OCI-LY7 (cell line): ENCODE results near the gene PFN1. TPM values are rescaled to one million over a fixed set of nuclear protein-coding genes. Genes with fewer than 3 reads are reported as not detected.

ENCODE experiments used
- BruUV-seq: library from RNA; stranded (reverse); fragments of 400-500 nt; replicated peaks from 2 replicates; lab custom pipeline; 2021; lab: Mats Ljungman, UMichigan
- CTCF ChIA-PET: fragments of 300-600 bp; sonication (Branson Sonifier 250); formaldehyde crosslinking; loops from one replicate; lab custom pipeline; 2022; ENCODE audit warnings: antibody characterized with exemption; ENCODE audit not compliant: unreplicated experiment; lab: Charles Lee
- POLR2A ChIA-PET: fragments of 300-600 bp; sonication (Branson Sonifier 250); formaldehyde crosslinking; loops from one replicate; lab custom pipeline; 2022; ENCODE audit warnings: antibody characterized with exemption; lab: Charles Lee
- DNase-seq: peaks from one replicate; pipeline ENCODE4 v3.0.0-alpha.2; 2015; ENCODE audit warnings: low spot score
- H2AFZ ChIP-seq: fragments of 200-600 bp; sonication (generic), shearing (Covaris generic); 2 replicates; pipeline ENCODE4 v1.6.1; 2014; ENCODE audit warnings: mild to moderate bottlenecking, antibody characterized with exemption, low read length, moderate library complexity
- H3K27ac ChIP-seq: fragments of 200-600 bp; sonication (generic); 2 replicates; pipeline ENCODE4 v1.5.1; 2014; ENCODE audit warnings: mixed run types, low read depth, mild to moderate bottlenecking, moderate library complexity, low read length, inconsistent platforms; ENCODE audit not compliant: poor library complexity, severe bottlenecking
- H3K36me3 ChIP-seq: fragments of 200-600 bp; sonication (generic); 2 replicates; pipeline ENCODE4 v1.6.1; 2014; ENCODE audit warnings: mild to moderate bottlenecking, antibody characterized with exemption, low read length, moderate library complexity, mixed read lengths; ENCODE audit not compliant: insufficient read depth
- H3K4me1 ChIP-seq: fragments of 200-600 bp; sonication (generic); 2 replicates; pipeline ENCODE4 v1.5.1; 2014; ENCODE audit warnings: mild to moderate bottlenecking, low read length; ENCODE audit not compliant: insufficient read depth, poor library complexity, severe bottlenecking
- H3K4me2 ChIP-seq: fragments of 200-600 bp; sonication (generic); 2 replicates; pipeline ENCODE4 v1.6.1; 2014; ENCODE audit warnings: mild to moderate bottlenecking, low read length
- H3K4me3 ChIP-seq: fragments of 200-600 bp; sonication (generic); 2 replicates; pipeline ENCODE4 v1.5.1; 2014; ENCODE audit warnings: mild to moderate bottlenecking, low read depth, low read length; ENCODE audit not compliant: poor library complexity, severe bottlenecking
- H3K79me2 ChIP-seq: fragments of 200-600 bp; sonication (generic); 2 replicates; pipeline ENCODE4 v1.6.1; 2016; ENCODE audit warnings: low read depth, mild to moderate bottlenecking, low read length, moderate library complexity, mixed read lengths; ENCODE audit not compliant: insufficient read depth
- H3K9me2 ChIP-seq: fragments of 200-600 bp; sonication (generic); 2 replicates; pipeline ENCODE4 v1.6.1; 2016; ENCODE audit warnings: mild to moderate bottlenecking, low read length, mixed read lengths; ENCODE audit not compliant: insufficient read depth
- H3K9me3 ChIP-seq: fragments of 200-600 bp; sonication (generic); 2 replicates; pipeline ENCODE4 v1.6.1; 2014; ENCODE audit warnings: mild to moderate bottlenecking, mixed run types, low read length, mixed read lengths
- H4K20me1 ChIP-seq: fragments of 200-600 bp; sonication (generic); 2 replicates; pipeline ENCODE4 v1.6.1; 2014; ENCODE audit warnings: mild to moderate bottlenecking, antibody characterized with exemption, low read length, moderate library complexity, mixed read lengths; ENCODE audit not compliant: insufficient read depth
- EZH2phosphoT487 ChIP-seq: fragments of 200-600 bp; sonication (generic); IDR thresholded peaks from 2 replicates; pipeline ENCODE4 v1.6.1; 2018; ENCODE audit warnings: low read depth, borderline replicate concordance, mild to moderate bottlenecking, mixed run types, antibody characterized with exemption, low read length, moderate library complexity, mixed read lengths
- intact Hi-C: fragments of 100-400 bp; cut with micrococcal nuclease; formaldehyde crosslinking; loops from one replicate; pipeline ENCODE4 v1.10.0; 2022; ENCODE audit not compliant: unreplicated experiment
- microRNA-seq: library from miRNA; unstranded; fragments of <30 nt; microRNA quantifications from one replicate; pipeline ENCODE4 v1.2.0, GENCODE V29; 2022; ENCODE audit warnings: borderline replicate concordance
- small RNA-seq: library from RNA; depleted of rRNA; stranded (forward); fragments of <200 nt; gene quantifications from one replicate; pipeline ENCODE3, GENCODE V24; 2014
- total RNA-seq, 2 experiments: library from RNA; depleted of rRNA in 1 of 2; stranded (reverse); fragments of >200 nt in 1 of 2; shearing (Covaris generic) in 1 of 2; gene quantifications; 2 replicates each; pipeline ENCODE4 v1.2.3, GENCODE V29; 2014 to 2022
- TF ChIP-seq, protein P1 (sequence below): fragments of 200-600 bp; sonication (generic); conservative IDR thresholded peaks from 2 replicates; pipeline ENCODE4 v1.5.1; 2014; ENCODE audit warnings: mild to moderate bottlenecking, antibody characterized with exemption, low read length, moderate library complexity, mixed read lengths

Gene PFN1
- total RNA-seq, 2 experiments from 2014 or later, result 1,053 TPM

DNA sequence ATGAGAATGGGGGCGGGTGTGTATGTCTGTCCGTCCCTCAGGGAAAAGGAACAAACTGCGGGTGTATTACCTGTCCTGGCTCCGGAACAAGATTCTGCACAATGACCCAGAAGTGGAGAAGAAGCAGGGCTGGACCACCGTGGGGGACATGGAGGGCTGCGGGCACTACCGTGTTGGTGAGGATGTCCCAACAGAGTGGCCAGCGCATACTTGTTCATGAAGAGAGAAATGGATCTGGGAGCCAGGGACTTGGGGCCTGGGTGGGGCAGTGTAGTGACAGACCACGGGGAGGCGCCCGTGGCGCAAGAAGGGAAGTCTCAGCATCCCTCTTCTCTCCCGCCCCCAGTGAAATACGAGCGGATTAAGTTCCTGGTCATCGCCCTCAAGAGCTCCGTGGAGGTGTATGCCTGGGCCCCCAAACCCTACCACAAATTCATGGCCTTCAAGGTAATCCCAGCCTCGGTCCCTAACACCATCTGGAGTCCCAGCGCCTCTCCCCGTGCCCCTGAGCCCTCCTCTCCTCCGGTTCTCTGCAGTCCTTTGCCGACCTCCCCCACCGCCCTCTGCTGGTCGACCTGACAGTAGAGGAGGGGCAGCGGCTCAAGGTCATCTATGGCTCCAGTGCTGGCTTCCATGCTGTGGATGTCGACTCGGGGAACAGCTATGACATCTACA is 52.5 kb downstream of the PFN1 start:
- no peaks in the 10 kb centered on the region for H3K9me3 ChIP-seq
- H3K79me2 ChIP-seq, result no peaks in the 10 kb centered on the region
- no peaks in the 10 kb centered on the region for H4K20me1 ChIP-seq
- H3K4me3 ChIP-seq, result no peak overlapping the region
- ChIA-PET CTCF (no interaction called here), POLR2A (no interaction called here)
- intact Hi-C loops, result no loop called here
- no peak overlapping the region for H3K4me2 ChIP-seq
- no peaks in the 10 kb centered on the region for H3K9me2 ChIP-seq
- TF ChIP-seq, protein P1, sequence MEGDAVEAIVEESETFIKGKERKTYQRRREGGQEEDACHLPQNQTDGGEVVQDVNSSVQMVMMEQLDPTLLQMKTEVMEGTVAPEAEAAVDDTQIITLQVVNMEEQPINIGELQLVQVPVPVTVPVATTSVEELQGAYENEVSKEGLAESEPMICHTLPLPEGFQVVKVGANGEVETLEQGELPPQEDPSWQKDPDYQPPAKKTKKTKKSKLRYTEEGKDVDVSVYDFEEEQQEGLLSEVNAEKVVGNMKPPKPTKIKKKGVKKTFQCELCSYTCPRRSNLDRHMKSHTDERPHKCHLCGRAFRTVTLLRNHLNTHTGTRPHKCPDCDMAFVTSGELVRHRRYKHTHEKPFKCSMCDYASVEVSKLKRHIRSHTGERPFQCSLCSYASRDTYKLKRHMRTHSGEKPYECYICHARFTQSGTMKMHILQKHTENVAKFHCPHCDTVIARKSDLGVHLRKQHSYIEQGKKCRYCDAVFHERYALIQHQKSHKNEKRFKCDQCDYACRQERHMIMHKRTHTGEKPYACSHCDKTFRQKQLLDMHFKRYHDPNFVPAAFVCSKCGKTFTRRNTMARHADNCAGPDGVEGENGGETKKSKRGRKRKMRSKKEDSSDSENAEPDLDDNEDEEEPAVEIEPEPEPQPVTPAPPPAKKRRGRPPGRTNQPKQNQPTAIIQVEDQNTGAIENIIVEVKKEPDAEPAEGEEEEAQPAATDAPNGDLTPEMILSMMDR, result 0 out of 2 replicates have a peak, but pooled peaks have one; percentile 34
- no peak for TF ChIP-seq EZH2phosphoT487
- TSS peak; percentile 72 for BruUV-seq
- no peak overlapping the region for H2AFZ ChIP-seq
- DNase-seq, result no peak
- no peak overlapping the region for H3K27ac ChIP-seq
- no peaks in the 10 kb centered on the region for H3K4me1 ChIP-seq
- peaks cover 36% of the 10 kb centered on the region; the same call in 1 of the 2 replicates for H3K36me3 ChIP-seq

Small RNA genes lying within 50 kb of the gene (microRNA-seq; reads per million reads assigned to microRNA genes)
- gene MIR6864, result not detected
- not detected for gene MIR6865

Small RNA genes lying within 50 kb of the gene (small RNA-seq; reads per million reads assigned to genes)
- not detected for gene MIR6864
- not detected for gene MIR6865

Other genes with a start within 250 kb of the PFN1 start
- gene PELP1, start 244.4 kb downstream of the PFN1 start, total RNA-seq (2014; rRNA removed; shearing (Covaris generic)), result 28.2 and 36.8 TPM in 2 replicates
- 104 and 113 TPM in 2 replicates for gene PELP1, start 244.4 kb downstream of the PFN1 start, total RNA-seq (2022)
- gene ARRB2, start 237.9 kb downstream of the PFN1 start, total RNA-seq (2014; rRNA removed; shearing (Covaris generic)), result 49.8 and 56.7 TPM in 2 replicates
- 84.9 and 96.1 TPM in 2 replicates for gene ARRB2, start 237.9 kb downstream of the PFN1 start, total RNA-seq (2022)
- gene MED11, start 217.1 kb downstream of the PFN1 start, total RNA-seq (2014; rRNA removed; shearing (Covaris generic)), result 35.3 and 35.9 TPM in 2 replicates
- 19.0 and 19.2 TPM in 2 replicates for gene MED11, start 217.1 kb downstream of the PFN1 start, total RNA-seq (2022)
- gene ZMYND15, start 208.7 kb downstream of the PFN1 start, total RNA-seq (2014; rRNA removed; shearing (Covaris generic)), result not detected in 2 replicates
- not detected in 2 replicates for gene ZMYND15, start 208.7 kb downstream of the PFN1 start, total RNA-seq (2022)
- not detected in 2 replicates for gene CXCL16, start 208.6 kb downstream of the PFN1 start, total RNA-seq (2014; rRNA removed; shearing (Covaris generic))
- not detected in 2 replicates for gene CXCL16, start 208.6 kb downstream of the PFN1 start, total RNA-seq (2022)
- gene TM4SF5, start 176.6 kb downstream of the PFN1 start, total RNA-seq (2014; rRNA removed; shearing (Covaris generic)), result not detected in 2 replicates
- gene TM4SF5, start 176.6 kb downstream of the PFN1 start, total RNA-seq (2022), result not detected in 2 replicates
- not detected in 2 replicates for gene VMO1, start 162.2 kb downstream of the PFN1 start, total RNA-seq (2014; rRNA removed; shearing (Covaris generic))
- gene VMO1, start 162.2 kb downstream of the PFN1 start, total RNA-seq (2022), result 0.55 TPM in 1 of 2 replicates, not detected in the other
- not detected in 2 replicates for gene GLTPD2, start 159.6 kb downstream of the PFN1 start, total RNA-seq (2014; rRNA removed; shearing (Covaris generic))
- not detected in 2 replicates for gene GLTPD2, start 159.6 kb downstream of the PFN1 start, total RNA-seq (2022)
- 144 and 155 TPM in 2 replicates for gene PSMB6, start 152.4 kb downstream of the PFN1 start, total RNA-seq (2014; rRNA removed; shearing (Covaris generic))
- gene PSMB6, start 152.4 kb downstream of the PFN1 start, total RNA-seq (2022), result 111 and 137 TPM in 2 replicates
- 6.6 and 10.2 TPM in 2 replicates for gene PLD2, start 141.4 kb downstream of the PFN1 start, total RNA-seq (2014; rRNA removed; shearing (Covaris generic))
- 13.5 and 18.7 TPM in 2 replicates for gene PLD2, start 141.4 kb downstream of the PFN1 start, total RNA-seq (2022)
- gene MINK1, start 115.2 kb downstream of the PFN1 start, total RNA-seq (2014; rRNA removed; shearing (Covaris generic)), result 38.3 and 40.6 TPM in 2 replicates
- 61.0 and 62.5 TPM in 2 replicates for gene MINK1, start 115.2 kb downstream of the PFN1 start, total RNA-seq (2022)
- gene C17orf107, start 49.0 kb downstream of the PFN1 start, total RNA-seq (2014; rRNA removed; shearing (Covaris generic)), result 0.18 and 0.79 TPM in 2 replicates
- gene C17orf107, start 49.0 kb downstream of the PFN1 start, total RNA-seq (2022), result 0.76 and 1.1 TPM in 2 replicates
- 0.32 and 0.59 TPM in 2 replicates for gene CHRNE, start 45.4 kb downstream of the PFN1 start, total RNA-seq (2014; rRNA removed; shearing (Covaris generic))
- 0.27 and 0.68 TPM in 2 replicates for gene CHRNE, start 45.4 kb downstream of the PFN1 start, total RNA-seq (2022)
- gene GP1BA, start 16.3 kb downstream of the PFN1 start, total RNA-seq (2014; rRNA removed; shearing (Covaris generic)), result not detected in 2 replicates
- not detected in 2 replicates for gene GP1BA, start 16.3 kb downstream of the PFN1 start, total RNA-seq (2022)
- 59.6 and 80.6 TPM in 2 replicates for gene SLC25A11, start 8.5 kb downstream of the PFN1 start, total RNA-seq (2014; rRNA removed; shearing (Covaris generic))
- gene SLC25A11, start 8.5 kb downstream of the PFN1 start, total RNA-seq (2022), result 66.8 and 68.2 TPM in 2 replicates
- gene RNF167, start 8.3 kb downstream of the PFN1 start, total RNA-seq (2014; rRNA removed; shearing (Covaris generic)), result 31.4 and 46.5 TPM in 2 replicates
- gene RNF167, start 8.3 kb downstream of the PFN1 start, total RNA-seq (2022), result 120 and 124 TPM in 2 replicates
- gene ENO3, start 2.6 kb upstream of the PFN1 start, total RNA-seq (2014; rRNA removed; shearing (Covaris generic)), result 14.6 and 24.6 TPM in 2 replicates
- 79.4 and 80.4 TPM in 2 replicates for gene ENO3, start 2.6 kb upstream of the PFN1 start, total RNA-seq (2022)
- 53.2 and 54.4 TPM in 2 replicates for gene SPAG7, start 19.3 kb upstream of the PFN1 start, total RNA-seq (2014; rRNA removed; shearing (Covaris generic))
- gene SPAG7, start 19.3 kb upstream of the PFN1 start, total RNA-seq (2022), result 58.9 and 67.7 TPM in 2 replicates
- 8.7 and 9.7 TPM in 2 replicates for gene CAMTA2, start 39.1 kb upstream of the PFN1 start, total RNA-seq (2014; rRNA removed; shearing (Covaris generic))
- 44.3 and 53.4 TPM in 2 replicates for gene CAMTA2, start 39.1 kb upstream of the PFN1 start, total RNA-seq (2022)
- gene INCA1, start 49.0 kb upstream of the PFN1 start, total RNA-seq (2014; rRNA removed; shearing (Covaris generic)), result not detected in 2 replicates
- gene INCA1, start 49.0 kb upstream of the PFN1 start, total RNA-seq (2022), result 0.82 and 1.2 TPM in 2 replicates
- gene KIF1C, start 49.4 kb upstream of the PFN1 start, total RNA-seq (2014; rRNA removed; shearing (Covaris generic)), result 20.6 and 32.1 TPM in 2 replicates
- gene KIF1C, start 49.4 kb upstream of the PFN1 start, total RNA-seq (2022), result 51.1 and 53.7 TPM in 2 replicates
- gene SLC52A1, start 86.9 kb upstream of the PFN1 start, total RNA-seq (2014; rRNA removed; shearing (Covaris generic)), result not detected in 2 replicates
- not detected in 2 replicates for gene SLC52A1, start 86.9 kb upstream of the PFN1 start, total RNA-seq (2022)
- gene ZFP3, start 129.9 kb upstream of the PFN1 start, total RNA-seq (2014; rRNA removed; shearing (Covaris generic)), result 0.98 and 1.8 TPM in 2 replicates
- gene ZFP3, start 129.9 kb upstream of the PFN1 start, total RNA-seq (2022), result 0.34 and 0.65 TPM in 2 replicates
- gene ZNF232, start 163.3 kb upstream of the PFN1 start, total RNA-seq (2014; rRNA removed; shearing (Covaris generic)), result 28.3 and 32.0 TPM in 2 replicates
- 20.8 and 21.3 TPM in 2 replicates for gene ZNF232, start 163.3 kb upstream of the PFN1 start, total RNA-seq (2022)
- gene USP6, start 167.5 kb upstream of the PFN1 start, total RNA-seq (2014; rRNA removed; shearing (Covaris generic)), result 0.03 TPM in 1 of 2 replicates, not detected in the other
- 0.06 and 0.11 TPM in 2 replicates for gene USP6, start 167.5 kb upstream of the PFN1 start, total RNA-seq (2022)
- 42.5 and 43.4 TPM in 2 replicates for gene ZNF594, start 243.3 kb upstream of the PFN1 start, total RNA-seq (2014; rRNA removed; shearing (Covaris generic))
- gene ZNF594, start 243.3 kb upstream of the PFN1 start, total RNA-seq (2022), result 32.1 and 35.2 TPM in 2 replicates